ENCODE measurements around the gene FAM120AOS.
A peak's percentile ranks its signal among the peaks of the same experiment; 100 is the strongest.

Gene FAM120AOS

GRCh38 chr9:93467062-93467416 lies 13.7 kb upstream of the FAM120AOS start:
- Histone ChIP-seq H3K9me3 (ENCODE audit: control insufficient read depth, insufficient read depth, low read length) (no peaks in the 10 kb centered on the region), H3K9me2 (replicated peaks; ENCODE audit: control insufficient read depth, low read length) (no peaks in the 10 kb centered on the region), H3K4me1 (ENCODE audit: control insufficient read depth, low read length) (peaks cover 60% of the 10 kb centered on the region), H3K79me2 (ENCODE audit: control insufficient read depth, low read length) (peaks cover 99% of the 10 kb centered on the region), H3K36me3 (ENCODE audit: control insufficient read depth, low read length) (peaks cover 48% of the 10 kb centered on the region), H3K27ac (ENCODE audit: low read depth, low read length) (no peak overlapping the region), H3K4me3 (ENCODE audit: low read length) (no peak overlapping the region), H3K4me2 (ENCODE audit: low read length) (no peak overlapping the region), H3K27me3 (ENCODE audit: control insufficient read depth, low read length) (no peaks in the 10 kb centered on the region), H3F3A (ENCODE audit: control insufficient read depth, insufficient read depth) (peaks cover 19% of the 10 kb centered on the region), H4K20me1 (ENCODE audit: control insufficient read depth, insufficient read depth, low read depth, low read length) (peaks cover 5% of the 10 kb centered on the region; the same call in 1 of the 2 replicates)
- TF ChIP-seq, protein P1, sequence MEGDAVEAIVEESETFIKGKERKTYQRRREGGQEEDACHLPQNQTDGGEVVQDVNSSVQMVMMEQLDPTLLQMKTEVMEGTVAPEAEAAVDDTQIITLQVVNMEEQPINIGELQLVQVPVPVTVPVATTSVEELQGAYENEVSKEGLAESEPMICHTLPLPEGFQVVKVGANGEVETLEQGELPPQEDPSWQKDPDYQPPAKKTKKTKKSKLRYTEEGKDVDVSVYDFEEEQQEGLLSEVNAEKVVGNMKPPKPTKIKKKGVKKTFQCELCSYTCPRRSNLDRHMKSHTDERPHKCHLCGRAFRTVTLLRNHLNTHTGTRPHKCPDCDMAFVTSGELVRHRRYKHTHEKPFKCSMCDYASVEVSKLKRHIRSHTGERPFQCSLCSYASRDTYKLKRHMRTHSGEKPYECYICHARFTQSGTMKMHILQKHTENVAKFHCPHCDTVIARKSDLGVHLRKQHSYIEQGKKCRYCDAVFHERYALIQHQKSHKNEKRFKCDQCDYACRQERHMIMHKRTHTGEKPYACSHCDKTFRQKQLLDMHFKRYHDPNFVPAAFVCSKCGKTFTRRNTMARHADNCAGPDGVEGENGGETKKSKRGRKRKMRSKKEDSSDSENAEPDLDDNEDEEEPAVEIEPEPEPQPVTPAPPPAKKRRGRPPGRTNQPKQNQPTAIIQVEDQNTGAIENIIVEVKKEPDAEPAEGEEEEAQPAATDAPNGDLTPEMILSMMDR (IDR thresholded peaks at IDR 0.05; ENCODE audit: low read depth, low read length, poor library complexity, severe bottlenecking) = no peak
- TF ChIP-seq EZH2phosphoT487 (IDR thresholded peaks at IDR 0.05; ENCODE audit: borderline replicate concordance, low read length) = no peak

GRCh38 chr9:93466416-93467061 lies 13.2 kb upstream of the FAM120AOS start:
- Histone ChIP-seq H3K4me3 (ENCODE audit: low read length) (no peak overlapping the region), H3K9me3 (ENCODE audit: control insufficient read depth, insufficient read depth, low read length) (no peaks in the 10 kb centered on the region), H3K4me1 (ENCODE audit: control insufficient read depth, low read length) (peaks cover 65% of the 10 kb centered on the region), H3K27ac (ENCODE audit: low read depth, low read length) (no peak overlapping the region), H3F3A (ENCODE audit: control insufficient read depth, insufficient read depth) (peaks cover 24% of the 10 kb centered on the region), H3K79me2 (ENCODE audit: control insufficient read depth, low read length) (peaks cover 100% of the 10 kb centered on the region), H3K4me2 (ENCODE audit: low read length) (peak overlapping the region; percentile 13; the same call in 1 of the 2 replicates), H3K9me2 (replicated peaks; ENCODE audit: control insufficient read depth, low read length) (no peaks in the 10 kb centered on the region), H4K20me1 (ENCODE audit: control insufficient read depth, insufficient read depth, low read depth, low read length) (peaks cover 5% of the 10 kb centered on the region; the same call in 1 of the 2 replicates), H3K36me3 (ENCODE audit: control insufficient read depth, low read length) (peaks cover 49% of the 10 kb centered on the region), H3K27me3 (ENCODE audit: control insufficient read depth, low read length) (no peaks in the 10 kb centered on the region)
- TF ChIP-seq EZH2phosphoT487 (IDR thresholded peaks at IDR 0.05; ENCODE audit: borderline replicate concordance, low read length) = no peak
- TF ChIP-seq, protein P1 (IDR thresholded peaks at IDR 0.05; ENCODE audit: low read depth, low read length, poor library complexity, severe bottlenecking) = no peak

DNA sequence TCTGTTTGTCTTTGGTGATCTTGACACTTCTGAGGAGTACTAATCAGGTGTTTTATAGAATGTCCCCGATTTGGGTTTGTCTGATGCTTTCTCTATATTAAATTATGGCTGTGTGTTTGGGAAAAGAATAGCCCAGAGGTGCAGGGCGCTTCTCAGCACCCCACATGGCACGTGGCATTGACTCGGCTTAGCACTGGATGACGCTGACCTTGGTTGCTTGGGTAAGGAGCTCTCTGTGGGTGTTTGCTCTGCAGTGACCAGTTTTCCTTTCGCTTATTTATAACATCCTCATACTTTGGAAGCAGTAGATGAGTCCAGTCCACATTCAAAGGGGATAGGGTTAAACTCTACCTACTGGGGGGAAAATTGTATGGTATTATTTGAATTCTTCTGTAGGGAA lies 12.5 kb upstream of the FAM120AOS start:
- Histone ChIP-seq H3F3A (ENCODE audit: control insufficient read depth, insufficient read depth) (peaks cover 27% of the 10 kb centered on the region), H3K4me3 (ENCODE audit: low read length) (no peak overlapping the region), H3K79me2 (ENCODE audit: control insufficient read depth, low read length) (peaks cover 100% of the 10 kb centered on the region), H3K4me1 (ENCODE audit: control insufficient read depth, low read length) (peaks cover 70% of the 10 kb centered on the region), H4K20me1 (ENCODE audit: control insufficient read depth, insufficient read depth, low read depth, low read length) (no peaks in the 10 kb centered on the region; the same call in 1 of the 2 replicates), H3K4me2 (ENCODE audit: low read length) (no peak overlapping the region), H3K36me3 (ENCODE audit: control insufficient read depth, low read length) (peaks cover 42% of the 10 kb centered on the region), H3K27me3 (ENCODE audit: control insufficient read depth, low read length) (no peaks in the 10 kb centered on the region), H3K27ac (ENCODE audit: low read depth, low read length) (no peak overlapping the region), H3K9me3 (ENCODE audit: control insufficient read depth, insufficient read depth, low read length) (no peaks in the 10 kb centered on the region), H3K9me2 (replicated peaks; ENCODE audit: control insufficient read depth, low read length) (no peaks in the 10 kb centered on the region)
- TF ChIP-seq EZH2phosphoT487 (IDR thresholded peaks at IDR 0.05; ENCODE audit: borderline replicate concordance, low read length) = no peak
- TF ChIP-seq, protein P1 (IDR thresholded peaks at IDR 0.05; ENCODE audit: low read depth, low read length, poor library complexity, severe bottlenecking) = no peak
